ENCODE data around the gene UBE4A.
"Not testable (repeated sequence)": the region's sequence is repeated elsewhere in the genome, so short reads cannot be mapped to it uniquely, and the experiment has no call there.

Gene UBE4A

DNA sequence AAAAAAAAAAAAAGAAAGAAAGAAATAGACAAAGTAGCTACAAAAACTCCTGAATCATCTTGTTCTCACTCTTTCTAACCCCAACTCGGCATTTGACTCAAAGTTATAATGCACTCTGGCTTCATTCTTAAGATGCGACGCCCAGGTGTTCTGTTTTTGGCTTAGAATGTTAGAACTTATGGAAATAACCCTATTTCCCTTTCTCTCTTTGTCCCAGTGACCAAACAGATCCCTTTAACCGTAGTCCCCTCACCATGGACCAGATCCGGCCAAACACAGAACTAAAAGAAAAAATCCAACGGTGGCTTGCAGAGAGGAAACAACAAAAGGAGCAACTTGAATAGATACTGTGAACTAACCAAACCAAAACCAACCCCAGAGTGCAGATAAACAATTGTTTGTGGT lies 36.7 kb downstream of the UBE4A start:
- TF ChIP-seq, protein P1, sequence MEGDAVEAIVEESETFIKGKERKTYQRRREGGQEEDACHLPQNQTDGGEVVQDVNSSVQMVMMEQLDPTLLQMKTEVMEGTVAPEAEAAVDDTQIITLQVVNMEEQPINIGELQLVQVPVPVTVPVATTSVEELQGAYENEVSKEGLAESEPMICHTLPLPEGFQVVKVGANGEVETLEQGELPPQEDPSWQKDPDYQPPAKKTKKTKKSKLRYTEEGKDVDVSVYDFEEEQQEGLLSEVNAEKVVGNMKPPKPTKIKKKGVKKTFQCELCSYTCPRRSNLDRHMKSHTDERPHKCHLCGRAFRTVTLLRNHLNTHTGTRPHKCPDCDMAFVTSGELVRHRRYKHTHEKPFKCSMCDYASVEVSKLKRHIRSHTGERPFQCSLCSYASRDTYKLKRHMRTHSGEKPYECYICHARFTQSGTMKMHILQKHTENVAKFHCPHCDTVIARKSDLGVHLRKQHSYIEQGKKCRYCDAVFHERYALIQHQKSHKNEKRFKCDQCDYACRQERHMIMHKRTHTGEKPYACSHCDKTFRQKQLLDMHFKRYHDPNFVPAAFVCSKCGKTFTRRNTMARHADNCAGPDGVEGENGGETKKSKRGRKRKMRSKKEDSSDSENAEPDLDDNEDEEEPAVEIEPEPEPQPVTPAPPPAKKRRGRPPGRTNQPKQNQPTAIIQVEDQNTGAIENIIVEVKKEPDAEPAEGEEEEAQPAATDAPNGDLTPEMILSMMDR (IDR thresholded peaks at IDR 0.05; ENCODE audit: insufficient read depth, low read length, poor library complexity, severe bottlenecking): no peak
- DNase-seq (ENCODE audit: extremely low read depth, insufficient read length): no peak
- no peak overlapping the region for H3K4me3 ChIP-seq (replicated peaks; ENCODE audit: low read depth, low read length)
- H3K36me3 ChIP-seq (ENCODE audit: control insufficient read depth, insufficient read depth, low read length): peaks cover 9% of the 10 kb centered on the region
- no peaks in the 10 kb centered on the region for H3K27me3 ChIP-seq (replicated peaks; ENCODE audit: control insufficient read depth, insufficient read depth, low read length)

DNA sequence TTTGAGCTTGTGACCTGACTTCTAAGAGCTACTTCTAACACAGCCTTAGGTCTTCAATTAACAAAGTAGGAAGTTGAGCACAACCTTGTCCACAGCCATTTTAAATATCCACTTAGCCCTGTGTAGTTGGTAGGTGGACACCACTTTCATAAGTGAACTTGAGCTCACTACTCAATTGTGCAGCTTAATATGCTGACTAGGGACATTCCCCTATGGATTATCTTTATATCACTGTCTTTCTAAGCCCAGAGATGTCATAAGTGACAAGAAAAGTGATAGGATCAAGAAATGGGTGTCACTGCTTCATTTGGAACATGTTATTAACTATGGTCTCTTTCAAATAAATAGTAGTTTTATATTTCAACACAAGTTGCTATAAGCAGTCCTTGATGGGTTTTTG lies 38.0 kb downstream of the UBE4A start:
- no peaks in the 10 kb centered on the region for H3K27me3 ChIP-seq (replicated peaks; ENCODE audit: control insufficient read depth, insufficient read depth, low read length)
- H3K36me3 ChIP-seq (ENCODE audit: control insufficient read depth, insufficient read depth, low read length): peaks cover 9% of the 10 kb centered on the region
- H3K4me3 ChIP-seq (replicated peaks; ENCODE audit: low read depth, low read length): no peak overlapping the region
- DNase-seq (ENCODE audit: extremely low read depth, insufficient read length): no peak
- TF ChIP-seq, protein P1 (IDR thresholded peaks at IDR 0.05; ENCODE audit: insufficient read depth, low read length, poor library complexity, severe bottlenecking): no peak

DNA sequence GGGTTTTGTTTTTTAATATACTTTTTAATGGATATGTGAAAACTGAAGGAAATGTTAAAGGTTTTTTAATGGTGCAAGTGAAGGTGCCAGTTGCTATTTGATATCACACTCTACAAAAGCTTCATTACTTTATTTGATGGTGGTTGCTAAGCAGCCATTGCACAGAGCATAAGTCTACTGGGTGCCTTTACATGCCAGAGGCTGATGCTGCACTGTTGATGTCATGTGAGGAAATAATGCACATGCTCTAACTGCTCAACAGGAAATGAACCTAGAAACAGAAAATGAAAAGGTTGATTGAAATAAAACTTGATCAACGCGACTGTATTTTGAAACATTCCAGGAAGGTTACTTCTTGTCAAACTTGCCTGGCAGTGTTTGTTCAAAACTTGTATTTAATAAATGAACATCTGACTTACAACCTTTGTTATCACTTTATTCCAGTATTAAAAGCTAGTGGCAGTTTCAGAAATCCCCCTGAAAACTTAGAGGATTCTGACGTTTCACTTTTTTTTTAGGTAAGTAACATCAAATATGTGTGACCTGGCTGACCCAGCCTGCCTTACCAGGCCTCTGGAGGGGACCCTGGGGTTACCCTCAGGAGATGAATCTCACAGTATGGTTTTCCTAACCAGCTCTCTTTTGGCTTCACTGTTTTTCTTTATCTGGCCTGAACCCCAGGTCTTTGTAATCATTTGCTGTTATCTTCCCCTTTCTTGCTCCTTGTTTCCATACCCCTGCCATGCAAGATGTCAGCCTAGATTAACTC lies 39.6 kb downstream of the UBE4A start:
- TF ChIP-seq, protein P1 (IDR thresholded peaks at IDR 0.05; ENCODE audit: insufficient read depth, low read length, poor library complexity, severe bottlenecking): no peak
- Histone ChIP-seq H3K4me3 (replicated peaks; ENCODE audit: low read depth, low read length) (no peak overlapping the region), H3K36me3 (ENCODE audit: control insufficient read depth, insufficient read depth, low read length) (peaks cover 3% of the 10 kb centered on the region; the same call in 1 of the 2 replicates), H3K27me3 (replicated peaks; ENCODE audit: control insufficient read depth, insufficient read depth, low read length) (no peaks in the 10 kb centered on the region)
- no peak for DNase-seq (ENCODE audit: extremely low read depth, insufficient read length)

DNA sequence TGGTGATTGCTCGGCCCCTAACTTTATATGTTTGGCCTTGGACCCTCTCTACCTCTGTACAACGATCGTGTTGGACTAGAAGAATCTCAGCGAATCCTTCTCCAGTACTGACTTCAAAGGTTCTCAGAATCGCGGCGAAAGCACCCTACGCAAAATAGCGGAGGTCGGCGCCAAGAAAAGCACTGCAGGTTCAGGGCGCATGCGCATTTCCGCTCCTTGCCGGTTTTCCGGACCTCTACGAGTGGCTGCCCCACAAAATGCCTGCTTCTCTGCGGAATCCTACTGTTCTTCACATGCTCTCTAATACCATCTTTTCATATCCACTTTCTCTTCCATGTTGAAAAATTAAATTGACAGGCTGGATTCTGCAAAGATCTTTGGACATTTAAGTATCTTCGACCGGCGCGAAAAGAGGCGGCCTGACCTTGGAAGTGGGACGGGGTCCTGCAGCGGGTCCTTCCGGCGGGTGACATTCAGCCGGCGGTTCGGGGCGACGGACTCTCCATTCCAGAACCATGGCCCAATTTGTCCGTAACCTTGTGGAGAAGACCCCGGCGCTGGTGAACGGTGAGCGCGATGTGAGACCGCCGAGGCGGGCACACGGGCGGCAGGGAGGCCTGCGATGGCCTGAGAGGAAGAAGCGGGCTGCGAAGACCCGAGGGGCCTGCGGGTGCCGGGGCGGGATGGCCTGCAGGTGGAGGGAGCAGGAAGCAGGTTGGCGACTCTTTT lies 41.9 kb downstream of the UBE4A start, which contains the start of gene ATP5MG:
ATP5MG (plus strand) TSS at position 456 of the 729 bp plus-strand sequence; CDS start at position 516, 60 bp downstream.
- TF ChIP-seq, protein P1 (IDR thresholded peaks at IDR 0.05; ENCODE audit: insufficient read depth, low read length, poor library complexity, severe bottlenecking): no peak
- Histone ChIP-seq H3K27me3 (replicated peaks; ENCODE audit: control insufficient read depth, insufficient read depth, low read length) (no peaks in the 10 kb centered on the region), H3K36me3 (ENCODE audit: control insufficient read depth, insufficient read depth, low read length) (no peaks in the 10 kb centered on the region; the same call in 1 of the 2 replicates), H3K4me3 (replicated peaks; ENCODE audit: low read depth, low read length) (peak within 1 kb of the TSS; percentile 83)
- peak; percentile 90 for DNase-seq (ENCODE audit: extremely low read depth, insufficient read length)

DNA sequence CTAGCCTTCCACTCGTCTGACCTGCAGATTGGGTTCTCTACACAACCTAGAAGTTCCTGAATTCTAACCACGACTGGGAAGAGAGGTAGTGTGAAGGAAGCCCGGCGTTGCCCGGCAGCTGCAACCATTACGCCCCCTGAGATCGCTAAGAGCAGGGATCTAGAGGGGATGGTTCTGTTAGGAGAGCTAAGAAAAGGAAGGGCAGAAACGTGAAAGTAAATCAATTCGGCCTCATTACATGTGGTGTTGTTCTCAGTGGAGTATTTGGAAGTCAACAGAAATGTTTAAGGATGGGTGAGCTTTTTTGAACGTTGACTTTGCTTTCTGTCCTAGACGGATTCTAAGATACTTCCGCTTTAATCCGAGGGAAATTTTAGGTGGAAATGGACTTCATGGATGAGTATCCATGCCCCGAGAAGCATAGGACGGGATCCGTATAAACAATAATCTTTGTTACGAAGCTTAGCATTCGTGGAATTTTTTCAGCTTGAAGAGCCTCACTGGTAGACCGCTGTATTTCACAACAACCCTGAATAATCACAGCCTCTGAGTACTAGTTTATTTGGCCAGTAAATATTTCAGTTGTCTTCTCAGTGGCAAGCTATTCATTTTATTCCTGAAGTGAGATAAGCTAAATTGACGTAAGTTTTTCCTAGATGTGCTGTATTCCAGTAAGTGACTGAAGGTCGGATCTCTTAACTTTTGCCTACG lies 42.6 kb downstream of the UBE4A start:
- H3K36me3 ChIP-seq (ENCODE audit: control insufficient read depth, insufficient read depth, low read length): peaks cover 1% of the 10 kb centered on the region; the same call in 1 of the 2 replicates
- TF ChIP-seq, protein P1 (IDR thresholded peaks at IDR 0.05; ENCODE audit: insufficient read depth, low read length, poor library complexity, severe bottlenecking): no peak
- no peaks in the 10 kb centered on the region for H3K27me3 ChIP-seq (replicated peaks; ENCODE audit: control insufficient read depth, insufficient read depth, low read length)
- DNase-seq (ENCODE audit: extremely low read depth, insufficient read length): no peak
- peak overlapping the region; percentile 83 for H3K4me3 ChIP-seq (replicated peaks; ENCODE audit: low read depth, low read length)

DNA sequence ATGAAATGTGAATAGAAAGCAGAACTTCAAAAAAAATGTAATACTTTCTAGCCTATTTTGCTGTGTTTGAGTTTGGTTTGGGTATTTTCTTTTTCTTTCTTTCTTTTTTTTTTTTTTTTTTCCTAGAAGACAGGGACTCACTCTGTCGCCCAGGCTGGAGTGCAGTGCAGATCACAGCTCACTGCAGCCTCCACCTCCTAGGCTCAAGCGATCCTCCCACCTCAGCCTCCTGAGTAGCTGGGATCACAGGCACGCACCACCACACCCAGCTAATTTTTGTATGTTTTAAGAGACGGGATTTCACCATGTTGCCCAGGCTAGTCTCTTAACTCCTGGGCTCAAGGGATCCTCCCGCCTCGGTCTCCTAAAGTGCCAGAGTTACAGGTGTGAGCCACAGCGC lies 43.2 kb downstream of the UBE4A start:
- DNase-seq (ENCODE audit: extremely low read depth, insufficient read length); H3K36me3 ChIP-seq (ENCODE audit: control insufficient read depth, insufficient read depth, low read length): not testable (repeated sequence)
- peak overlapping the region; percentile 83 for H3K4me3 ChIP-seq (replicated peaks; ENCODE audit: low read depth, low read length)

More for the DNA sequence above, 43.2 kb downstream of the UBE4A start:
- H3K27me3 ChIP-seq (replicated peaks; ENCODE audit: control insufficient read depth, insufficient read depth, low read length): not testable (repeated sequence)
